Prostate gland (tissue), 2 donors: ENCODE measurements around the gene GBX1.

ENCODE experiments used
- CTCF ChIP-seq, 4 experiments: fragments of 200-600 bp in 2 of 4; fragments of 450-650 bp in 2 of 4; sonication (generic) in 2 of 4; IDR thresholded peaks; 1 replicate in 3 of 4; 2 replicates in 1 of 4; pipeline ENCODE4 v1.5.1; 2016 to 2019; ENCODE audit warnings: antibody characterized with exemption in 4 of 4, mild to moderate bottlenecking in 2 of 4, moderate library complexity in 2 of 4
- POLR2A ChIP-seq: fragments of 450-650 bp; IDR thresholded peaks from one replicate; pipeline ENCODE4 v1.6.1; 2016; ENCODE audit warnings: antibody characterized with exemption, mild to moderate bottlenecking
- POLR2AphosphoS5 ChIP-seq: sonication (generic); formaldehyde crosslinking; IDR thresholded peaks from one replicate; pipeline ENCODE4 v1.6.1; 2017; ENCODE audit warnings: antibody characterized with exemption

GRCh38 chr7:151204383-151205032 is 37.0 kb upstream of the GBX1 start:
- TF ChIP-seq POLR2A (no peak), CTCF (IDR thresholded peaks at IDR 0.05) (peak in 1 of 4 experiments; percentile 22), POLR2AphosphoS5 (no peak)
